MM.1S (cell line): ENCODE results near the gene TSHR.

Source experiments
- DNase-seq: peaks from one replicate; pipeline ENCODE4 v3.0.0-alpha.2; 2015
- H2AFZ ChIP-seq: fragments of 300-600 bp; sonication (generic); 2 replicates; pipeline ENCODE4 v1.6.0; 2016; ENCODE audit warnings: antibody characterized with exemption, low read length
- H3F3A ChIP-seq: fragments of 300-600 bp; sonication (generic); 2 replicates; pipeline ENCODE4 v1.6.1; 2016; ENCODE audit warnings: mild to moderate bottlenecking, antibody characterized with exemption, low read length, moderate library complexity, mixed read lengths; ENCODE audit not compliant: insufficient read depth
- H3K27ac ChIP-seq: fragments of 300-600 bp; sonication (generic); 2 replicates; pipeline ENCODE4 v1.5.1; 2016; ENCODE audit warnings: mild to moderate bottlenecking, low read length
- H3K27me3 ChIP-seq: fragments of 300-600 bp; sonication (generic); replicated peaks from 2 replicates; pipeline ENCODE4 v1.6.0; 2016; ENCODE audit warnings: low read length; ENCODE audit not compliant: insufficient read depth
- H3K36me3 ChIP-seq: fragments of 300-600 bp; sonication (generic); replicated peaks from 2 replicates; pipeline ENCODE4 v1.6.1; 2016; ENCODE audit warnings: mild to moderate bottlenecking, low read length, mixed read lengths; ENCODE audit not compliant: insufficient read depth
- H3K4me1 ChIP-seq: fragments of 300-600 bp; sonication (generic); 2 replicates; pipeline ENCODE4 v1.6.1; 2016; ENCODE audit warnings: low read length, mixed read lengths
- H3K4me2 ChIP-seq: fragments of 300-600 bp; sonication (generic); 2 replicates; pipeline ENCODE4 v1.6.0; 2016; ENCODE audit warnings: low read depth, low read length
- H3K4me3 ChIP-seq: fragments of 300-600 bp; sonication (generic); 2 replicates; pipeline ENCODE4 v1.5.1; 2016; ENCODE audit warnings: low read length, mixed read lengths
- H3K79me2 ChIP-seq: fragments of 300-600 bp; sonication (generic); 2 replicates; pipeline ENCODE4 v1.6.1; 2016; ENCODE audit warnings: mixed run types, low read length, mixed read lengths
- H3K9ac ChIP-seq: fragments of 300-600 bp; sonication (generic); 2 replicates; pipeline ENCODE4 v1.6.1; 2016; ENCODE audit warnings: low read length, mixed read lengths
- H3K9me2 ChIP-seq: fragments of 300-600 bp; sonication (generic); replicated peaks from 2 replicates; pipeline ENCODE4 v1.6.1; 2016; ENCODE audit warnings: mild to moderate bottlenecking, low read length, mixed read lengths; ENCODE audit not compliant: insufficient read depth
- H3K9me3 ChIP-seq: fragments of 300-600 bp; sonication (generic); replicated peaks from 2 replicates; pipeline ENCODE4 v1.6.1; 2016; ENCODE audit warnings: mild to moderate bottlenecking, low read length, mixed read lengths; ENCODE audit not compliant: insufficient read depth
- H4K20me1 ChIP-seq: fragments of 300-600 bp; sonication (generic); 2 replicates; pipeline ENCODE4 v1.6.1; 2016; ENCODE audit warnings: mild to moderate bottlenecking, low read length, moderate library complexity, mixed read lengths; ENCODE audit not compliant: insufficient read depth
- EZH2 ChIP-seq: fragments of 300-600 bp; sonication (generic); optimal IDR thresholded peaks from 2 replicates; pipeline ENCODE3; 2017; ENCODE audit warnings: low read depth, mild to moderate bottlenecking, antibody characterized with exemption, low read length, mixed read lengths
- EZH2phosphoT487 ChIP-seq: fragments of 300-600 bp; sonication (generic); IDR thresholded peaks from 2 replicates; pipeline ENCODE4 v1.6.1; 2018; ENCODE audit warnings: antibody characterized with exemption, low read length
- TF ChIP-seq, protein P1 (sequence below): fragments of 300-600 bp; sonication (generic); IDR thresholded peaks from 2 replicates; pipeline ENCODE4 v1.5.1; 2016; ENCODE audit warnings: antibody characterized with exemption, low read length, mixed read lengths

The TSHR gene

DNA sequence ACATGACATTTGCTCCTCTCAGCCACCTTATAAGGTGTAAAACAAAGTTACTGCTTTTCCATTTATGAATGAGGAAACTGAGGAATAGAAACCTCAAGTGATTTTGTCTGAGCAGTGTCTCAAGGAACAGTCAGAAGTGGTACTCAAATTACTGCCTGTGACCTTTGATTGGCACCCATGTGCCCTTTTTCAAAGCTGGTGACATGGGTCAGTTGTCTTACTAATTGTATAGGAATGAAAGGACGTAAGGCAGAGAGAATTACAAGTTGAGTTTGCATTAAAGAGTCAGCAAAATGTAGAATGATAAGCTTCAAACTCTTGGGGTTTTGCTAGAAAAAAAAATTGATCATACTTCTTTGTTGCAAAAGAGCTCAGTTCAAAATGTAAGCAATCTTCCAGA lies 136.2 kb downstream of the TSHR start:
- Histone ChIP-seq H3K27me3 (no peaks in the 10 kb centered on the region), H2AFZ (no peak overlapping the region), H3K36me3 (no peaks in the 10 kb centered on the region), H3K4me1 (no peaks in the 10 kb centered on the region), H3K4me3 (no peak overlapping the region), H3K9me3 (no peaks in the 10 kb centered on the region), H4K20me1 (no peaks in the 10 kb centered on the region), H3K27ac (no peak overlapping the region), H3K9me2 (no peaks in the 10 kb centered on the region), H3K79me2 (no peaks in the 10 kb centered on the region), H3F3A (no peaks in the 10 kb centered on the region), H3K9ac (no peak overlapping the region), H3K4me2 (no peak overlapping the region)
- DNase-seq: no peak
- TF ChIP-seq EZH2phosphoT487 (no peak), EZH2 (no peak)
- TF ChIP-seq, protein P1, sequence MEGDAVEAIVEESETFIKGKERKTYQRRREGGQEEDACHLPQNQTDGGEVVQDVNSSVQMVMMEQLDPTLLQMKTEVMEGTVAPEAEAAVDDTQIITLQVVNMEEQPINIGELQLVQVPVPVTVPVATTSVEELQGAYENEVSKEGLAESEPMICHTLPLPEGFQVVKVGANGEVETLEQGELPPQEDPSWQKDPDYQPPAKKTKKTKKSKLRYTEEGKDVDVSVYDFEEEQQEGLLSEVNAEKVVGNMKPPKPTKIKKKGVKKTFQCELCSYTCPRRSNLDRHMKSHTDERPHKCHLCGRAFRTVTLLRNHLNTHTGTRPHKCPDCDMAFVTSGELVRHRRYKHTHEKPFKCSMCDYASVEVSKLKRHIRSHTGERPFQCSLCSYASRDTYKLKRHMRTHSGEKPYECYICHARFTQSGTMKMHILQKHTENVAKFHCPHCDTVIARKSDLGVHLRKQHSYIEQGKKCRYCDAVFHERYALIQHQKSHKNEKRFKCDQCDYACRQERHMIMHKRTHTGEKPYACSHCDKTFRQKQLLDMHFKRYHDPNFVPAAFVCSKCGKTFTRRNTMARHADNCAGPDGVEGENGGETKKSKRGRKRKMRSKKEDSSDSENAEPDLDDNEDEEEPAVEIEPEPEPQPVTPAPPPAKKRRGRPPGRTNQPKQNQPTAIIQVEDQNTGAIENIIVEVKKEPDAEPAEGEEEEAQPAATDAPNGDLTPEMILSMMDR: no peak

GRCh38 chr14:81093651-81094050 lies 138.2 kb downstream of the TSHR start:
- no peak overlapping the region for H3K4me2 ChIP-seq
- H3K4me1 ChIP-seq: no peaks in the 10 kb centered on the region
- no peaks in the 10 kb centered on the region for H4K20me1 ChIP-seq
- H3F3A ChIP-seq: no peaks in the 10 kb centered on the region
- no peaks in the 10 kb centered on the region for H3K79me2 ChIP-seq
- no peaks in the 10 kb centered on the region for H3K9me3 ChIP-seq
- H3K27me3 ChIP-seq: no peaks in the 10 kb centered on the region
- TF ChIP-seq, protein P1: no peak
- no peak for TF ChIP-seq EZH2
- no peak for TF ChIP-seq EZH2phosphoT487
- H3K4me3 ChIP-seq: no peak overlapping the region
- H3K27ac ChIP-seq: no peak overlapping the region
- no peak overlapping the region for H2AFZ ChIP-seq
- no peak for DNase-seq
- H3K9ac ChIP-seq: no peak overlapping the region
- no peaks in the 10 kb centered on the region for H3K9me2 ChIP-seq
- H3K36me3 ChIP-seq: no peaks in the 10 kb centered on the region

DNA sequence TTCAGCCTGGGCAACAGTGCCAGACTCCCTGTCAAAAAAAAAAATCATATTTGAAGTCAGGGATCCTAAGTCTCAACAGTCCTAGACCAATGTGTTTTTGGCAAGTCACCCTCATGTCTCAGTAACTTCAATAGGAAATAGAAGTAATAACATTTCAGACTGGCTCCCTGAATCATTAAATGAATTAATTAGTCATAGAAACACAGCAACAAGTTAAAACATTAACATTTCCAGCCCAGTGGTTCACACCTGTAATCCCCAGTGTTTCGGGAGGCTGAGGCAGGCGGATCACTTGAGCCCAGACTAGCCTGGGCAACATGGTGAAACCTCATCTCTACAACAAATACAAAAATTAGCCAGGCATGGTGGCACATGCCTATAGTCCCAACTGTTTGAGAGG lies 140.1 kb downstream of the TSHR start:
- H4K20me1 ChIP-seq: no peaks in the 10 kb centered on the region
- H3K27ac ChIP-seq: no peak overlapping the region
- H3K9ac ChIP-seq: no peak overlapping the region
- H3K27me3 ChIP-seq: no peaks in the 10 kb centered on the region
- TF ChIP-seq, protein P1: no peak
- TF ChIP-seq EZH2phosphoT487: no peak
- TF ChIP-seq EZH2: no peak
- H3K79me2 ChIP-seq: no peaks in the 10 kb centered on the region
- H3K4me3 ChIP-seq: no peak overlapping the region
- H3K4me2 ChIP-seq: no peak overlapping the region
- no peaks in the 10 kb centered on the region for H3K36me3 ChIP-seq
- no peaks in the 10 kb centered on the region for H3F3A ChIP-seq
- H3K9me2 ChIP-seq: no peaks in the 10 kb centered on the region
- no peaks in the 10 kb centered on the region for H3K9me3 ChIP-seq
- no peak overlapping the region for H2AFZ ChIP-seq
- no peaks in the 10 kb centered on the region for H3K4me1 ChIP-seq
- DNase-seq: no peak
